ELF-1 (cell line): Measurements from ENCODE around the gene SUGCT.
"Not testable (repeated sequence)": the region's sequence is repeated elsewhere in the genome, so short reads cannot be mapped to it uniquely, and the experiment has no call there.

Source experiments
- DNase-seq: peaks from one replicate; pipeline ENCODE4 v3.0.0-alpha.2; 2016; ENCODE audit warnings: low read depth, low spot score

SUGCT gene

DNA sequence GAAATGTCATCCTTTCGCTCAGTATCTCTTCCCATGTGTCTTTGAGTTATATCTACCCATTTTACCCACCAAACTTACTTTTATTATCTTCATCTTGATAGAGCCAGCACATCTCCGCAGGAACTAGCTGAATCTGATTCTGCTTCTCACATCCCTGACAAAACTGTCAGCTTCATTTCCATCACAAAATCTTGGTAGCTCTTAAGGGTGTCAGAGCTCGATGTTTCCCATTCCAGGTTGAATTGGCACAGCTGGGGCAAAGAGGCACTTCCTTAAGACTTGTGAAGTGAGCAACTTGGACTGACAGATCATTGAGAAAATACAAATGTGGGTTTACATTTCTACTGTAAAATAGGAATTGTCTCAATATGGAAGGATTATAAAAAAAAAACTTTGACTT lies 434.5 kb downstream of the SUGCT start:
- DNase-seq, result no peak

- DNase-seq, result peak; percentile 32
Measured at GRCh38 chr7:40570223-40570622, 435.4 kb downstream of the SUGCT start.

GRCh38 chr7:40571796-40572195 lies 437.0 kb downstream of the SUGCT start:
- peak; percentile 55 for DNase-seq

DNA sequence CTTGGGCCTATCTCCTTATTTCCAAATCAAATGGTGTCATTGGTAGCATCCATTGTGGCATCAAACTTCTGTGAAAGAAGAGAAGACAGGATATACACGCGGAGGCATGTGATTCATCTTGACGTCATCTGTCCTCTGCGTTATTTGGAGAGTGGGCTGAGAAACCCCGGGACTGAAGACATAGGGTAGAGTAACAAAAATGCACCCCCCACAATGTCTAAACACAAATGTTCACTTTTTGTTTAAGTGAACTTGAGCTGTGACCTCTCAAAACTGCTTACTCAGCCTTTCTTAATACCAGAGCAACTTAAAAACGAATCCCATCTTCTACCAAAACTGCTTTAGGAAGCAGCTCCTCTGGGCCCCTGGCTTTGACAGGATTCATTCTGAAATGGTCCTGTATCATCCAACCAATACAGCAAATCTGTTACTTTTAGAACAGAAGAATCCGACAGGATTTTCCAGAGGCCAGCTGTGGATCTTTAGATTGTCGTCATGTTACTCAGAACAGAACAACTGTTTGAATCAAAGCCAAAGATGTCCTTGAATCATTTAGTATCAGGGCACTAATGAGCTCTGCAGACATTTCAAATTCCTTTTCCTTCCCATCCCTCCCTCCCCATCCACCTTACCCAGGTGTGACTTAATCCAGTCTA lies 438.1 kb downstream of the SUGCT start:
- no peak for DNase-seq

GRCh38 chr7:40579401-40579800 lies 444.6 kb downstream of the SUGCT start:
- no peak for DNase-seq

- DNase-seq, result no peak
Measured at GRCh38 chr7:40580776-40581175, 446.0 kb downstream of the SUGCT start.

DNA sequence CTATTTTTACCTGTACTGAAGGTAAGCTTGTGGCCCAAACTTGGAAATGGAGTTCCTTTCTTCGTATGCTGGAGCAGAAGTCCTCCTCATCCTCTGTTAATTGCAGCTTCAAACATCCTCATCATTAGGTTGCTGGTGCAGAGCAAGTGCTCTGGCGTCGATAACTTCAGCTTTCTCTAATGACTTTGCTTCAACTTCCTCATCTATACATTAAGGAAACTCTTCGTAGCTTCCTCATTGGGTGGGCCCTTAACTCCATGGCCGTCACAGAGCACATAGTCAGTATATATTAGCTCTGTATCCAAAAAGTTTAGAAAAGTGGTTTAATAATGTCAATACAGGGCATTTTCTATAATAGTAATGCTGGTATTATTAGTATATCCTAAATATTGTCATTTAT lies 447.7 kb downstream of the SUGCT start:
- no peak for DNase-seq

DNA sequence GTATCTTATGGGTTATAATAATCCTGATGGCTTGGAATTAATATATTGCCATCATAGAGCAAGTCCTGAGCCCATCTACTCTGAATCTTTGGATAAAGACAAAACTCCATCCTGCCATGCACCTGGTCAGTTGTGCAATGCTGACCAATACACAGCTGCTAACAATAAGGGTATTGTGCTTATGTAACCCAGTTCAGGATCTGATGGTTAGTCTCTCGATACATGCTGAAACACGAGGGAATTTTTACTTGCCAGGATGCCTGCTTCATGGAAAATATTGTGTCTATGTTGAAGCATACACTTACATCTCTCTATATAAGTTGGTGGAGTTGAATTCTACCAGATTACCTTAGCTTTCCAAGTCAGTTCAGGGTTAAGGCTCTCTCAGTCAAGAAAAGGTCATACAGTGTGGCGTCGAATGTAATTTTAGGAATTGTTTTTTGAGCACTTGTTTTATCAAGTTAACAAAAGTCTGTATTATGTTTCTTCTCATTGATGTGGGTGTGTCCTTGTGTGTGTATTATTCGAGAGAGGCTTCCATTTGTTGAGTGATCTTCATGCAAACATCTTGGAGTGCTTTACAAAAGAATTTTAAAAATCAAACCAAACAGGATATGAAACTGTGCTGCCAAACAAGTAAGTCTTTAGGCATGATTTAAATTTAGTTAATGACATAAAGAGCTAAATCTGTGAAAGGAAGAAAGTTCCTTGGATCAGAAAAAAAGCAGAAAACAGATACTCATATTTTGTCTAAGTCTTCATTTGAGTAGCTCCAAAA lies 449.1 kb downstream of the SUGCT start:
- no peak for DNase-seq

GRCh38 chr7:40584667-40585433 lies 450.0 kb downstream of the SUGCT start:
- DNase-seq, result no peak

DNA sequence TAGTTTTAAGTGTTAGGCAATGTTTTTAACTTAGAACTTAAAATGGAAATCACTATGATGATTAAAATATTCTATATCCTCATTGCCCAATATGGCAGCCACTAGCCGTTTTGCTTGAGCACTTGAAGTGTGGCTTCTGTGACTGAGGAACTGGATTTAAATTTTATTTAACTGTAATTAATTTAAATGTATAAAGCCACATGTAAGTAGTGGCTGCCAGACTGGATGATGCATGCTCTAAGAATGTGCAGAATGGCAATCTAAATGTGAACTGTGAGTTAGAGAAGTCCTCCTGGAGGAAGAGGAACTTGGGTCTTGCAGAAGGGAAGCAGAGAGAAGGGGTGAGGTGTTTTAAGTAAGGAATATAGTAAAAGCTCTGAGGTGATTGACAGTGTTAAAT lies 451.4 kb downstream of the SUGCT start:
- no peak for DNase-seq

- DNase-seq, result no peak
Measured at GRCh38 chr7:40587419-40587818, 452.6 kb downstream of the SUGCT start.

DNA sequence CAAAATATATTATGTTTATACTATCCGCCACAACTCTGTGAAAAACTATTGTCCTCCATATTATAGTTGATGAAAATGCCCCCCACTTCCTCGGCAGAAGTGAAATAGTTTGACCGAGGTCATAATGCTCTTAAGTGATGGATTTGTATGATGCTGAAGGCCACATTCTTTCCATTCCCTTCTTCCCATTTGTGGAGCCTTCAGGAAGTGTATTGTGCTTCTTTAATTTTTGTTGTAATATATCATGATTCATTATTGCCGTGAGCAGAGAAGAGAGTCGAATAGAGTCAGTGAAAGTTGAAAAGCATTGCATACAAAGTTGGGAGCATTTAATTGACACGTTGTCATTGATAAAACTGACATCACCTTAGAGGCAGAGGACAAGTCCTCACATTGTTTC lies 460.3 kb downstream of the SUGCT start:
- no peak for DNase-seq

GRCh38 chr7:40595832-40596231 lies 461.0 kb downstream of the SUGCT start:
- no peak for DNase-seq

- DNase-seq, result no peak
Measured at GRCh38 chr7:40597517-40597916, 462.7 kb downstream of the SUGCT start.

DNA sequence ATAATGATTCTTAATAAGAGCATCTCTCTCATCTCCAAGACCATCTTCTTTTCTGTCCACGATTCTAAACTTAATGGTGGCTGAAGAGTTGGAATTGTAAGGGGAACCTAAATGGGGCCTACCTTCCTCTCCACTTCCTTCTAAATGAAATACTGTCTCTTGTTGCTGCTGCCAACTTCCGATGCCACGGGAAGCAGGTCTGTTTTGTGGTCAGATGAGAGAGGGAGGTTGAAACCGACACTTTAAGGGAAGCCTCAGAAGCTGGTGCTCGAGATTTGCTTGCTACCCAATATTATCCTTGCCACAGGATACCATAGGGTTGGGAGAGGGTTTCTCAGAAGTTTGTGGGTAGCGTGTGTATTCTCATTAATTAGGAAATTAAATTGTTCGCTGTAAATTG lies 464.1 kb downstream of the SUGCT start:
- DNase-seq, result no peak

DNA sequence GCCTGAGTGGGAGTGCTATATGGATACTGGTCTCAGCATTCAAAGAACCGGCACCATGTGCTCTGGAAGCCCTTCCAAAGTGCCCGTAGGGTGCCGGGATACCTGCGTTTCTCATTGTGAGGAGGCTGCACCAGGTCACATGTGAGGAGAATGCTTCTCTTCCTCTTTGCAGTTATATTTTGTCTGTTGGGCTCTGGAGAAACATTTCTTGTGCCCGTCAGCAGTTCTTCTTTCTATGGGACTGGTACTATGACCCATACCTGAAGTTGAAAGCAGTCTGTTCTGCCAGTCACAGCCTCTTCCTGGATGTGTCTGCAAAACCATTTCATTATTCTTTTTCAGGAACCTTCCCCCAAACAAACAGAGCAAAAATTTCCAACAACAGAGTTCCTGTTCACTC lies 465.0 kb downstream of the SUGCT start:
- no peak for DNase-seq

GRCh38 chr7:40602351-40602750 lies 467.5 kb downstream of the SUGCT start:
- DNase-seq, result not testable (repeated sequence)

DNA sequence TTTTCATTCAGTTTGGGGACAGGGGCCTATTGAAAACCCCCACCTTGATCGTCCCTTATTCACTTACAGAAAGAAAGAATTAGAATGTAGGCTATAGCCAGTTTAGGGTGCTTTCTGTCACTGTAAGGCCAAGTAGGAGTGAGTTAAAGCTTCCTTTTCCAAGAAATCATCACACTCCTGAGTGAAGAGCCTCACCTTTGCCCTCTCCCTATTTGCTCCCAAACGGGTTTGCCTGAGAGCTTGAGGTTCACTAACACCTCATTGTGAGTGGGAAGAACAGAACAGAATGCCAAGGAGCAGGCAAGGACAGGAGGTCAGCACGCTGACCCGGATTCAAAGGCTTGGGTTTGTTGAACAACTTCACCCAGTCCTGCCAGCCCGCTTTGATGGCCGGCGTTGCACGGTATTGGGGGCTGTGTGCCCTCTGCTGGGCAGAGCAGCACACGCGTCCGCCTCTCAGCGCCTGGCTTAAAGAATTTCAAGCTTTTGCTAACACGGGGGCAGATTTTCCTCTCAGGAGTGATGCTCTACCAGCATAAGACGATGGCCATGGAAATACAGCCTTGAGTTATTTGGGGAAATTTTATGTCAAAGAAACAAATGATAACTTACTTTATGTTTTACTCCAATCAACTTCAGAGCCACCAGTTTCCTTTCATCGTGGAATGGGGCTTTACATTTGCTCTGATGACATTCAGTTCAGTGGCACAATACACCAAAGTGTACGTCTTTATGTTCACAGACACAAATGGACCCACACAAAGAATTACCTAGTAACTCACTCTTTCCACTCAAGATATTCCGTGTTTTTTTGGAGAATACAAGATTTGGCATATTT lies 470.0 kb downstream of the SUGCT start:
- DNase-seq, result peak; percentile 76

DNA sequence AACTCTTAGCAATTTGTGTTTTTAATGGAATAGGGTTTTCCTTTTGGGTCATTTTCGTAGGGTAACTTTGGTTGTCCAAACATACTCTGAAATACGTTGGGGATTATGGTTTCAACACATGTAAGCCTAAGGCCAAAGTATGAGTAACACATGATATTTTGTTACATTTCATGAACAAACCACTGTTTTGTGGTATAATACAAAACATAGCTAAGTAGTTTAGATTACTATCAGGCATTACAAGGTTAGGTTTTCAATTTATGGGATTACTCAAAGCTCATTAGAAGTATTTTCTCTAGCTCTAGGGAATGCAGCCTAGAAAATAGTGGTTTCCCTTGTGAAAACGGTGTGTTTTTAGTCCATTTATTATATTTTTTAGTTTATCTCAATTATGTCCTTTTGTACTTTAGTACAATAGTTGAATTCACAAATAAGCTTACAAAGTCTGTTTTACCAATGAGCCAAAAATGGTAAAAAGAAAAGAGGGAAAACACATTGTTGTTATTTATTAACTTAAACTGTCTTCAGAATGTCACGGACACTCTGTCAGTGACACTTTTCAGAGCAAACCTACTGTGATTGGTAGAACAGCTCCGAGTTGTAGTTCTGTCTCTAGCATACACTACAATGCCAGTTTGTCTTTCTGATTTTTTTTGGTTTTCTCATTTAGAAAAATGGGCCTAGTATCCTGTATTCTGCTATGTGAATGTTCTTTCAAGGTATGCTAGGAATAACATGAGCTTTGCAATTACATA lies 473.7 kb downstream of the SUGCT start:
- no peak for DNase-seq

DNA sequence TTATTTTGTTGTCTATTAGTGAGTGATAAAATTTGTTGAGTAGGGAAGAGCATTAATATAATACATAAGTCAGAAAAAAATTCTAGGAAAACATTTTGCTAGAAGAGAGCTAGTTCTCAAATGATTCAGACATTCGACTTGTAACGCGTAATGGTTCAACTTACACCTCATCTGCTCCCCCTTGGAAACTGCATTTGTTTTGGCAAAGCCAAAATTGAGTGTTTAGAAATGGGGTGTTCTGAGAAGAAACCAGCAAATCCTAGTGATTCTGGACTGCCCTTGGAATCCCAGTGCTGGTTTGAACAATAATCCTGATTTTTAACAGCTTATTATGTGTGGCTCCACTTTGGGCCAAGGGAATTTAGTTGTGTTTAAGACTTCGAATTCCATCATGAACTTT lies 475.7 kb downstream of the SUGCT start:
- no peak for DNase-seq
